Activated gamma-delta T cell treated with Interleukin-2 at 50 U/mL for 16 hours (primary cell): Measurements from ENCODE around the gene CD300LF.

Experiments
- DNase-seq: peaks from one replicate; pipeline ENCODE4 v3.0.0-alpha.2; 2020

The CD300LF gene

DNA sequence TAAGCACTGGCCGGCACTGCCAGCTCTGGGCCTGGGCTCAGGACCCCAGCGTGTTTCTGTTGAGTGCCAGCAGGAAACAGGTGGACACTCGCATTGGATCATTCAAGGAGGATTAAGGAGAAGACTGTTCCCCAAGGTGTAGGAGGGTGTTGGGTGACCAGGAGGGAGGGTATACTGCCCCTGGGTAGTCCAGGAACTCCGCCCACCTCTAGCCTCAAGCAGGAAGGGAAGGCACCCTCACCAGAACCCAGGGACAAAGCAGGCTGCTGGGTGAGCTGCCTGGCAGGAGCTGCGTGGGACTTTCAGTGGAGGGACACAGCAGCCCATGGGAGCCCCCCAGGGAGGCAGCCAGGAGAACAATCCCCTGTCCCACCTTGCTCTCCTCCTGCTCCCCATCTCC, 16.6 kb upstream of the CD300LF start:
- DNase-seq: no peak

DNA sequence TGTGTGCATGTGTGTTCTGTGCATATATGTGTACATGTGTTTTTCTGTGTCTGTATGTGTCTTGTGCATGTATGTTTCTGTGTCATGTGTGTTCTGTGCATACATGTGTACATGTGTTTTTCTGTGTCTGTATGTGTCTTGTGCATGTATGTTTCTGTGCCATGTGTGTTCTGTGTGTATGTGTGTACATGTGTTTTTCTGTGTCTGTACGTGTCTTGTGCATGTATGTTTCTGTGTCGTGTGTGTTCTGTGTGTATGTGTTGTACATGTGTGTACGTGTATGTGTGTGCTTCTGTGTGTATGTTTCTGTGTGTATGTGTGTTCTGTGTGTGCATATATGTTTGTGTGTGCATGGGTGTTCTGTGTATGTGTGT, 16.0 kb upstream of the CD300LF start:
- DNase-seq: no peak

DNA sequence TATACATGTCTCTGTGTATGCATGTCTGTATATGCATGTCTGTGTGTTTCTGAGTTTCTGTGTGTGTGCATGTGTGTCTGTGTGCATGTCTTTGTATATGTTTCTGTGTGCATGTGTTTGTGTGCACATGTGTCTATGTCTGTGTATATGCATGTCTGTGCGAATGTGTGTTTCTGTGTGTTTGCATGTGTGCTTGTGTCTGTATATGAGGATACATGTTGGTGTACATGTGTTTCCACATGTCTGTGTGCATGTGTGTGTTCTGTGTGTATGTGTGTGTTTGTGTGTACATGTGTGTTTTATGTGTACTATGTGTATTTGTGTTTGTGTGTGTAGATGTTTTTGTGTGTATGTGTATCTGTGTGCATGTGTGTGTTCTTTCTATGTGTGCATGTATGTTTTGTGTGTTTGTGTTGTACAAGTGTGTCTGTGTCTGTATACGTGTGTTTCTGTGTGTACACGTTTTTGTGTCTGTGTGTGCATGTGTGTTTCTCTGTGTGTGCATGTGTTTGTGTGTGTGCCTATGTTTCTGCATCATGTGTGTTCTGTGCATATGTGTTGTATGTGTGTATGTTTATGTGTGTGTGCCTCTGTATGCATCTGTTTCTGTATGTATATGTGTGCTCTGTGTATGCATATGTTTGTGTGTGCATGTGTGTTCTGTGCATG, 15.4 kb upstream of the CD300LF start:
- no peak for DNase-seq

DNA sequence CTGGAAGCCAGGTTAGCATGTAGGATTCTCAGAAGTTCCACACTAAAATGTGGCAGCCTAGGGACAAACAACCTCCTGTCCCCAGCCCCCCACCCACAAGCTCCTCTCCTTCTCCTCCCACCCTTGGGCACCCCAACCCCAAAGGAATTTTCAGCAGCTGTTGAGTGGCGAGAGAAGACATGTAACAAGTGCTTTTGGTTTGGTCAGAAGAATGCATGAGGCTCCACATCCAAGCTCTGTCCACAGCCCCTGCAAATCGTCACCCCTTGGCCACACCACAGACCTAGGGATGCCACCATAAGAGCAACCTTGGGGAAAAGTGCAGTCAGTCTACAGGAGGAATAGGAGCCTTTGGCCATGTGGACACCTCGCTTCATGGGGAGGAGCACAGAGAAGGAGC, 12.4 kb upstream of the CD300LF start:
- DNase-seq: no peak

DNA sequence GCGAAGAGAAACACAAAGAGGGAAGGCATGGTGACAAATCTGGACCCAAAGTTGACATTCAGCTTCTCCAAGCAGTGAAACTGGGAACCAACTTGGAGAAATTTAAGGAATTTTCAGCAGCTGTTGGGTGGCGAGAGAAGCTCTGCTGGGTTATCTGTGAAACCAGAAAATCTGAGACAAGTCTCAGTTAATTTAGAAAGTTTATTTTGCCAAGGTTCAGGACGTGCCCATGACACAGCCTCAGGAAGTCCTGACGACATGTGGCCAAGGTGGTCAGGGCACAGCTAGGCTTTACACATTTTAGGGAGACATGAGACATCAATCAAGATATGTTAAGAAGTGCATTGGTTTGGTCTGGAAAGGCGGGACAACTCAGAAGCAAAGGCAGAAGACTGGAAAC, 11.2 kb upstream of the CD300LF start:
- DNase-seq: no peak

DNA sequence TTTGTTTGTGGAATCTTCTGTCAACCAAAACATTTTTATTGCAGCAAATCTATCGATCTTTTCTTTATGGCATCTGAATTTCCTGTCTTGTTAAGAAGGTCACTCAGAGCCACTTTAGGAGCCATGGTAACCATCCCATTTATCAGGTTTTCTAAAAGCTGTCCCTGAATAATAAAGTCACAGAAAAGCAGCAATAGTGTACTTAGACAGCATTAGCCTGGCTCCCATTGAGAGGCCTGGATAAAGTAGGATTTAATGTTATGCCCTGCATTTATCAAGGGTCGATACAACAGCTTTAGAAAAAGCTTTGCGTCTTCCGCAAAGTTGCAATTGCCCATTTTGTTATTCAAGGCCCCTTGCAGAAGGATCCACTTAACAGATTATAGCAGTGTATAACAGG, 10.1 kb upstream of the CD300LF start:
- DNase-seq: no peak

DNA sequence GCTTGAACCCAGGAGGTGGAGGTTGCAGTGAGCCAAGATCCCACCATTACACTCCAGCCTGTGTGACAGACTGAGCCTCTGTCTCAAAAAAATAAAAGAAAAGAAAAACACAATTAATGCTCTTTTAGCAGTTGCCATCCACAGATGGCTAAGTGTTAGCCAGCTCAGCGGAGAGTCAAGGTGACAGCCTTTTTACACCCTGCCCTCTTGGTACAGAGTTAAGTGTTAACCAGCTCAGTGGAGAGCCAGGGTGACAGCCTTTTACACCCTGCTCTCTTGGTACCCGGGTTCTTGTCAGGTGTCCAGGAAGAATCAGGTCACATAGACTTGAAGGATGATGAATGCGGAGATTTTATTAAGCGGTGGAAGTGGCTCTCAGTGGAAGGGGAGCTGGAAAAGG, 7.8 kb upstream of the CD300LF start:
- DNase-seq: no peak

DNA sequence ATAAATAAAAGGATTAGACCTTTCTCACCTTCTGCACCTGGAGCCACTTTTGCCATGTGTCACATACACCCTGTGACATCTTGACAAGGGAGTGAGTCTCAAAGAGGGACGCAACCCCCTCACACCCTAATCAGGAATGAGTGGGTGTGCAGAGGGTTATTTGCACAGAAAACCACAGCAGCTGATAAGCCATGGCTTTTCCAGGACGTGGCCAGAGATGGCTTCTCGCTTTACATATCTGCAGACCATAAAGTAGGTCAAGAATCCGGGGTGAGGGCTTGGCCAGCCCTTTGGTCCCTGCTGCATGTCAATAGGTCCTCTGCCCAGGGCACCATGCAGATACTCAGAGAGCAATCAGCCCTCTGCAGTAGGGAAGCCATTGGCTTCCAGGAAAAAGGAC, 2.4 kb upstream of the CD300LF start:
- DNase-seq: no peak

DNA sequence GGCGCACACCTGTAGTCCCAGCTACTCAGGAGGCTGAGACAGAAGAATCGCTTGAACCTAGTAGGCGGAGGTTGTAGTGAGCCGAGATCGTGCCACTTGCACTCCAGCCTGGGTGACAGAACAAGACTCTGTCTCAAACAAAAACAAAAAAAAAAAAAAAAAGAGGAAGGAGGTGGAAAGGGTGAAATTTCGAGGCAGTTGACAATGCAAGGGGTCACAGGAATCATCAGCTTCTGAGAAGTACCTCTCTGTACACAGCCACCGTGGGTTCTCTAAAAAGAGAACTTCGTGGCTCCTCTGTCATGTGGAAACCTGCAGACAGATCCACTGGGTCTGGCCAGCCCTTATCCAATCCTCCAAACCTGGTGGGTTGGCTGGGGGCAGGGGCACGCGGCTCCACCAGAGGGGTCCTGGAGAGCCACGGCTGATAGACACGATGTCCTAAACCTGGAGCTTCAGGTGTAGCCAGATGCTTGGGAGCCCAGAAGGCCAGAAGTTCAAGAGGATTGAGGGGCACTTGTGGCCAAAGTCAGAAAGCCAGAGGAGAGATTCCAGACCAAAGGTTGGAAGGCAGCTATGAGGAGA, 540 bp upstream of the CD300LF start:
- no peak for DNase-seq

DNA sequence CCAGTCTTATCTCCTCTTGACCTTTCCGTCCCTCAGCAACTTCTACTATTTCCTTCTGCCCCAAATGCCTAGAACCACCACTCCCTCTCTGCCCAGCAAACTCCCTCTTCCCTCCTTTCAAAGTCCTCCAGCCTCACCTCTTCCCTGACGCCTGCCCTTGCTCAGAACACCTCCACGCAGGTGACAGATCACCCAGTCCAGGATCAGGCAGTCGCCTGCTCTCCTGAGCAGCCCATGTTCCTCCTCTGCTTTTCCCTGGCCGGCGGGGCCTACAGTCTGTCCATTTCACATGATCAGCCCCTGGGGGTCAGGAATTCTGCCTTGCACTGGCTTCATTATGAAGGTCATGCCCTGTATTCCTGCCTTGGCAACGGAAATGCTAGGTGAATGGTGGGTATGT, 422 bp downstream of the CD300LF start:
- no peak for DNase-seq

DNA sequence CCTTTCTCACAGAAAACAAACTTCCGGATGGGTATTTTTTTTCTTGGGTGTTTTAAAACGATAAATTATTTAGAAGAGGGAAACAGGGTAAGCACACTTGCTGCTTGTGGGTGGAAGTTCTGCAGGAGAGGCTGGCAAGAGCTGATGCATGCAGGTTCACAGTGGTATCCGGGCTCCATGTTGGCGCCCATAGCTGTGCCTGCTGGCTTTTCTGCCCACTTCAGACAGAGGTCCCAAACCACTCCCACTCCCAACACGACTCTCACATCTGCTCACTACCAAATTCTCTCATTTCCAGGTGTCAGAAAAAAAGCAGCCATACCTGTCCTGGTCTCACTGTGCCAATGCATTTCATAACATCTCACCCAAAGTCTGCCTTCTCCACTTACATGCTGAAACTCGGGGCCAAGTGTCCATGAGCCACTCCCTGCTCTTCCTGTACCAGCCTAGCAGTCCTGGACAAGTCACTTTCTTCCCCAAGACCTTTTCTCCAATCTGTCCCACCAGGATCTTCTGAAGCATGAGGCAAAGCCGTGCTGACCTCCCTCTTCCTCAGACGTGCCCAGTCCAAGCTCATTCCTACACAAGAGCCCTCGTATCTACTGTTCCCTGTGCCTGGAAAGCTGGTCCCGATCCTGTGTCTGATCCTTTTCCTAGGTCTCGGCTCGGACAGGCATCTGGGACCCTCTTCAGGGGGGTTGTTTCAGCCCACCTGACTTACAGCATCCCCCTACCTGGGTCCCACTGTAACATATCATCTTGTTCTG, 1.5 kb downstream of the CD300LF start:
- DNase-seq: no peak

DNA sequence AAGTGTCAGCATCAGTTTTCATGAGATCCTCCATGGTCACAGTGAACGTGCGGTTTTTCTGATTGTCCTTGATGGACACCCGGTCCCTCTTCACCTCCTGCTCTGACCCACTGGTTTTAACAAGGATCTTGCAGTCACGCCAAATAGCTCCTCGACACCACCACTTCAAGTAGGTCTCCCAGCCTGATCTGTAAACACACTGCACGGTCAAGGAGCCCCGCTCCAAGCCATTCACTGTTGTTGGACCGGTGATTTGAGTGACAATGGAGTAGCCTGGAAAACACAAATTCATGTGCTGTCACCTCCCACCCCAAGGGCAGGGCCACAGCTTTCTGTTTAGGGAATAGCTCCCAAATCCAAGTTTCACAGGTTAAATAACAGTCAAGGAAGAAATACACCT, 8.2 kb downstream of the CD300LF start:
- no peak for DNase-seq

DNA sequence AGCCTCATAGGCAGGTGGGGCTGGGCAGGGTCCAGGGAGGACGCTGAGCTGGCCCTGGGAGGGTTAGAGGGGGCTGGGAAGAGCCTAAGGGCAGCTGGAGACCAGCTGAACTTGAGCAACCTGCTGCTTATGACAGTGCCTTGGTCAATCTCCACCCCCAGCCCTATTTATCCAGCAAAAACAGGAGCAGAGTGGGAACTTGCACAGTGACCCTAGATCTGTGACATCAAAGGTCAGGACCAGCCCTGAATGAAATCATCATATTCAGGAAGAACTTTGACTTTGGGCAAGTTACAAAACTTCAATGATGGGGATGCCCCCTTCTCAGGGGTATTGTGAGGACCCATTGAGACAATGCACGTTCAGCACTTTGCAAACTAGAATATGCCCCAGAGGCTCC, 9.4 kb downstream of the CD300LF start:
- no peak for DNase-seq

DNA sequence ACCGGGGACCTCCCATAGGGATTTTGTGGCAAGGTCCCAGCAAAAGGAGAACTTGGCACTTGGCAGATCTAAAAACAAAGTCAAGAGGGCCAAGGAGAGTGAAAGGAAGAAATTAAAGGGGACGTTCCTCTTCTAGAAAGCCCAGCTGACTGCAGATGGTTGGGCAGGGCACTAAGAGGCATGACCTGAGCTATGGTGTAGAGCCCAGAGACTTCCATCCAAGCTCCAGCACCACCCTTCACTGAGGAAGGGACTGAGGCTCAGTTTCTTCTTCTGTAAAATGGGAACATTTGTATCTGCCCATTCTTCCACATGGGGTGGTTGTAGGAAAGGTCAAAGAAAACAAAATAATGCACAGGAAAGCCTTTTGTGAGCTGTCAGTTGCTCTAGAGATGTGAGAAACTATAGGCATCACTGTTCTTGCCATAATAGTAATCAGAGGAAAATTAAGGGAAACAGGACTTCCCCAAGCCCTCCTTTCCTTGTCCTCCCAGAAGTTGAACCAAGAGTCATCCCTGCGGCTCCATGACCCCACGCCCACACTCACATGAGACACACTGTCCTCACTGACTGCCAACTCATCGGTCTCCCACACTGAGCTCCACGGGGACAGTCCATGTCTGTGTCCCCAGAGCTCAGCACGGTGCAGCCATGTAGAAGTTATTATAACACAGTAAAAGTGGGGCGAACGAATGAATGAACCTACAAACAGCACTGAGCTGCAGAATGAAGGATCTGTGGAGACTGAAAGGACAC, 10.4 kb downstream of the CD300LF start:
- no peak for DNase-seq

DNA sequence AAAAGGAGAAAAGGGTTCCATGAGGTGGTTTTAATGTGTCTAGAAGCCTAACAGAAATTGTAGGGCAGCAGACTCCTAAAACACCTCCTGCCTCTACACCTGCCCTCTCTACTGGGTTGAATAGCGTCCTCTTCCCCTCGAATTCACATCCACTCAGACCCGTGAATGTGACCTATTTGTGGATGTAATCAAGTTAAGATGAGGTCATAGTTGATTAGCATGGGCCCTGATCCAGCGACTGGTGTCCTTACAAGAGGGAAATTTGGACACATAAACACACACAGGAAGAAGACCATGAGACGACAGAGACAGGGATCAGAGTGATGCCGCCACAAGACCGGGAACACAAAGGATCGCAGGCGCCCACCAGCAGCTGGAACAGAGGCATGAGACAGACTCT, 13.5 kb downstream of the CD300LF start:
- DNase-seq: no peak

DNA sequence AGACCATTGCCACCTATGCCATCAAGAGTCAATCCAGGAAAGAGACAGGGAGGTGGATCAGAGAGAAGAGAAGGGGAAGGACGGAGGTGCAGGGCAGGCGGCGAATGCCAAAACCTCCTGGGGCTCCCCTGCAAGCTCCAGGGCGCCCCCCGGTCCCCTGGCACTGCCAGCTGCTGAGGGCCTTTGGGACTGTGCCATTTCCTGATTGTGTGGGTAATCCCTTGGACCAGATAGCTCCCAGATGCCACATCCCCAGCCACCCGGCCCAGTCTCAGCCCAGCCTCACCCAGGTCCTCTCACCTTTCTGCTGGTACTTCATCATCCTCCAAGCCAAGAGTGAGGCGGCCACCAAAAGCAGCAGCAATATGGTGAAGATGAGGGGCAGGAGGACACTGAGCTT, 14.7 kb downstream of the CD300LF start:
- DNase-seq: no peak

DNA sequence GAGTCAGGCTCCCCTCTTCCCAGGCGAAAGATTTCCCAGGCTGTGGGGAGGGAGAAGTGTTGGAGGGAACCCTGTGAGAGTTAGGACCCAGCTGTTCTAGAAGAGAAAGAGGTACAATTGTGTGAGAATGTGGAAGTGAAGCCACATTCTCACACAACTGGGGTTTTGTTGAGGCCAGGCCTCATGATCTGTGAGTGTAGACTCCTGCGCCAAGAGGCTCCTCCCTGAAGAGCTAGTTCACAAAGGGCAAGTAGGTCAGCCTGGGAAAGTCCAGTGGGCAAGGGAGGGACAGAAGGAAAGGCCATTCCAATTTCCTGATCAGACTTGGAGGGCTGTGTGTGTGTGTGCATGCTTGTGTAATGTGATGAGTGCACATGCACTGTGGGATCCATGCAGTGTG, 15.2 kb downstream of the CD300LF start:
- DNase-seq: no peak

DNA sequence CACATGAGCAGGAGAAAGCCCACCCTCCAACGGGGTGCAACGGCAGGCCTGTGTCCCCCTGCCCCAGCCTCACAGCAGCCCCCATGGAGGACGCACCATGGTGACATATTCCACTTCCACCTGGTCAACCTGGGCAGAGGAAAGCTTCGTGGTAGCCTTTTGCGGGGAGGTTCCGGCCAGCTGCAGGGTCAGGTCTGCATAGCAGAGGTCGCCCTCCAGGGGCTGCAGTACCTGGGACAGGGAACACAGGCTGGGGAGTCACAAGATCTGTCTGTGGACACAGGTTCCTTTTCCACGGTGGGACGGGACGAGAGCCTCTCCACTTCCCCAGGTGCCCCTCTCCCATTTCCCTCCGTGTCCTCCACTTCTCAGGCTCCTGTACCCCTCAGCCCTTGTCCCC, 17.1 kb downstream of the CD300LF start:
- DNase-seq: no peak

DNA sequence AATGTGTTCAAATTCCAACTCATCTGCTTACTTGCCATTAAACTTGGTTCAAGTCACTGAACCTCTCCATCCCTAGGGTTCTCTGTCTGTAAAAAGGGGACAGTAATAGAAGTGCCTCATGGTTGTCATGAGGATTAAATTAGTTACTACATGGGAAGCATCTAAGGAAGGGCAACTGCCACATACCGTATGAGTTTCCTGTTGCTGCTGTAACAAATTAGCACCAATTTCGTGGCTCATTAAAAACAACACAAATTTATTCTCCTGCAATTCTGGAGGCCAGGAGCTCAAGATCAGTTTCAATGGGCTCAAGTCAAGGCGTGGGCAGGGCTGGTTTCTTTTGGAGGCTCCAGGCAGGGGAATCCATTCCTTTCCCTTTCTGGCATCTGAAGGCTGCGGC, 18.6 kb downstream of the CD300LF start:
- DNase-seq: no peak

DNA sequence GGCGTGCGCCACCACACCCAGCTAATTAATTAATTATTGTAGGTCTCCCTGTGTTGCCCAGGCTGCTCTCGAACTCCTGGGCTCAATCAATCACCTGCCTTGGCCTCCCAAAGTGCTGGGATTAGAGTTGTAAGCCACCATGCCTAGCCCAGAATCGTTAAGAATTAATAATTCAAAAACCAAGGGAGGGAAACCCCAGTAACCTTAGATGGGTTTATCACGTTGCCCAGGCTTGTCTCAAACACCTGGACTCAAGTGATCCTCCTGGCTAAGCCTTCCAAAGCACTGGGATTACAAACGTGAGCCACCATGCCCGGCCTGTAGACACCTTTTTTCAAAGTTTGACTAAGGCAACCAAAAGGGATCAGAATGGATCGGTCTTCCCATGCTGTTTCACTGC, 21.6 kb downstream of the CD300LF start:
- DNase-seq: no peak

DNA sequence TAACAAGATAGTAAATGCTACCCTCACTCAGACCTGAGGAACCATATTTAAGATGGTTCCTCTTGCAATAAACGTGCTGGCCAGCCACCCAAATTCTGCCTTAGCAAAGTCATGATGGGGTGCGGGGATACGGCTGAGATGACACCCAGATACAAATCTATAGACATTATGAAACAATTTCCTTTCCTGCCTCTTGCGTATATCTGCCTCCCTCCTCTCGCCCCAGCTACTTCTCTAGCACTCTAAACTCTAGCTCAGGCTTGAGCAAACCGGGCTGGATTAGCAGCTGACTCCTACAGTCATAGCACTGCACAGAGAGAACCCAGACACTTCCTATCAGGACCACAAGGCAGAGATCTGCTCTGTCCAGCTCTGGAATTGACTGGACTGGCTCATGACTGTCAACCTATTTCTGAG, 22.3 kb downstream of the CD300LF start:
- no peak for DNase-seq

DNA sequence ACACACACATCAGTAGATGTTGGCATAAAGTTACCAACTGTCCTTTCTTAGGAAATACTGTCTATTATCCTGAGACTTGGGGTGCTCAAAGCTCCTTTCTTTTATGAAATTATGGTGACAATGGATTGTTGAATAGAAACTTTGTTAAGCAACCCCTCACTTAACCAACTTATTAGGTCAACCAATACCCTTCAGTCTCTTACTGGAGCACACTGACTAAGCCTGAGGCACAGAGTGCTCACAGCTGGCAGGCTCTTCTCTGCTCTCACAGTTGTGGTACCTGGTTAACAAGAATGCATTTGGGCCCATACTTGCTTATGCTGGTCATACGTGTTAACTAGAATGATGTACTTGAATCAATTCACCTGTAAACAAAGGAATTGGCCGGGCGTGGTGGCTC, 24.8 kb downstream of the CD300LF start:
- DNase-seq: no peak

DNA sequence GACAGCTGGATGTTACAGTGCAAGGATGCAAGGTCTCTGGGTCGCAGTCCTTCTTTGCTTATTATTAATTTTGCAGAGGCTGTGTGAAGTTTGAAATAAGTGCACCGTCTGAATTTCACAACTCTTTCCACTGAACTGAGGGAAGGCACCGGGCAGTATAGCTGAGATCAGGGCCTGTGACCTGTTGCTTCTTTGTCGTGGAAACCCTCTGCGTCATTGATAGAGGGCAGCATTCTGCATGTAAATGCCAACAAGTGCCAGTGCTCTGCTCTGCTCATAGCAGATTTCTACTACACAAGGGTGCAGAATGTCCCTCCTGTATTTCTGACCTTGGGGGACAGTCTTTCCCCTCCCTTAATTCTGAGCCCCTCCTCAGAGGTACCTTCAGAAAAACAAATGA, 26.0 kb downstream of the CD300LF start:
- no peak for DNase-seq
